GM21360 (cell line): ENCODE measurements around the gene ZNF32.
A peak's percentile ranks its signal among the peaks of the same experiment; 100 is the strongest.
"Not testable (repeated sequence)": the region's sequence is repeated elsewhere in the genome, so short reads cannot be mapped to it uniquely, and the experiment has no call there.

ENCODE experiments used
- ATAC-seq: cut with Tn5 transposase; IDR thresholded peaks from one replicate; pipeline ENCODE4 v1.9.1; 2021; ENCODE audit warnings: mild to moderate bottlenecking, moderate library complexity; ENCODE audit not compliant: unreplicated experiment

The ZNF32 gene

DNA sequence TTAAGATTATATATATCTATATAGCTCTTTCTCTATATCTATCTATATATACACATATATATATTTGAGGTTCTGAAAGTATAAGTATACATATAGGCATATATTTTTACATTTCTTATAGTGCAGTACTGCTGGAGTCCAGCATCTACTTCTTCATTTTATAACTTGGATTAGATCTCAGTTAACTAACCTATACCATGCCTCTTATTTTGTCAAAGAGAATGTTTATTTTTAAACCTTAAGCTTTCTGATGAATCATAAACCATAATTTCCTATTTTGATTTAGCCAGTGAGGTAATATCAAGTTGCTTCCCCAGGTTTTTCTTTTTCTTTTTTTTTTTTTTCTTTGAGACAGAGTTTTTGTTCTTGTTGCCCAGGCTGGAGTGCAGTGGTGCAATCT, 8.1 kb downstream of the ZNF32 start:
- ATAC-seq, result no peak

DNA sequence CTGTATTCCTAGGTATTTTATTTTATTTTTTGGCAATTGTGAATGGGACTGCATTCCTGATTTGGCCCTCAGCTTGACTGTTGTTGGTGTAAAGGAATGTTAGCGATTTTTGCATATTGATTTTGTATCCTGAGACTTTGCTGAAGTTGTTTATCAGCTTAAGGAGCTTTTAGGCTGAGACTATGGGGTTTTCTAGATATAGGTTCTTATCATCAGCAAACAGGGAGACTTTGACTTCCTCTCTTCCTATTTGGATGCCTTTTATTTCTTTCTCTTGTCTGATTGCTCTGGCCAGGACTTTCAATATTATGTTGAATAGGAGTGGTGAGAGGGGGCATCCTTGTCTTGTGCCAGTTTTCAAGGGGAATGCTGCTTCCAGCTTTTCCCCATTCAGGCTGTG, 12.9 kb downstream of the ZNF32 start:
- not testable (repeated sequence) for ATAC-seq

DNA sequence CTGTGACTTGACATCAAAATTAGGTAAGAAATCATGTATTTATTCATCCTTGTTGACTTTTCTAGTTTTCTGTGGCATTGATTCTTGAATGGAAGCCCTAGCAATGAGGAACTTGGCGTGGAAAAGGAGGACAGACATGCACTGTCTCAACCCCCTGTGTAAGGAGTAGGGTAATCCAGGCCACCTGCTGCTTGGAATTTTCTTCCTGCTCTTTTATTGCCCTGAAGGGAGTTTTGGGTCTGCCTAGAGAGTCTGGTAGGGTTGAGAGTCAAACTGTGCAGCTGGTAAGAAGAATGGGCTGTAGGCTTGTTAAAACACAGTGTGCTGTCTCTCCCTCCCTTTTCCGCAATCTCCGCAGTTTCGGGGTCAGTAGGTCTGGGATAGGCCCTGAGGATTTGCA, 19.7 kb downstream of the ZNF32 start:
- no peak for ATAC-seq

DNA sequence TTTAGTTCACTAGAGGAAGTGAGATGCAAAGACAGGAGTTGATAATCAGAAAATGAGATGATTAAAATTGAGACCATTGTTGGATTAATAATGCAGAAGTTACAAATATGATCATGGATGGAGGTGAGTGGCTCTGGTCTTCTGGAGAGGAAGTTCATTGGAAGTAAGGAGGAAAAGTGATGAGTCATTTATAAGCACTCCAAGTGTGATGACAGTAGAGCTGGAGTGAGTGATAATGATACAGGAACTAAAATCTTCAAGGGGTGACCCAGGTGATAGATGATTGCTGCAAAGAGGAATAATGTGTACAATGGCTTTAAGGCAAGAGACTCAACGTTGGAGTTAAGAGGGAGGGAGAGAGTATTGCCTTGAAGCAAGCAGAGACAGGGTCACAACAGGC, 20.7 kb downstream of the ZNF32 start:
- ATAC-seq, result no peak

DNA sequence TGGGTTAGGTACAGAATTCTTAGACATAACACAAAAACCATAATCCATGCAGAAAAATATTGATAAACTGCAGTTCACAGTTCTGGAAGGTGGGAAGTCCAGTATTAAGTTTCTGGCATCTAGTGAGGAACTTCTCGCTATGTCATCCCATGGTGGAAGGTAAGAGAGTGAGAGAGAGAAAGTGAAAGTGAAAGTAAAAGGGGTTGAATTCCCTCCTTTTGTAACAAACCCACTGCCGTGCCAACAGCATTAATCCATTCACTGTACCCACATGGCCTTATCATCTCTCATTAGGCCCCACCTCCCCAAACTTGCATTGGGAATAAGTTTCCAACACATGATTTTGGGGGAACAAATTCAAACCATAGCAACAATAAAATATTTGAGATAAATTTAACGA, 25.3 kb downstream of the ZNF32 start:
- no peak for ATAC-seq

DNA sequence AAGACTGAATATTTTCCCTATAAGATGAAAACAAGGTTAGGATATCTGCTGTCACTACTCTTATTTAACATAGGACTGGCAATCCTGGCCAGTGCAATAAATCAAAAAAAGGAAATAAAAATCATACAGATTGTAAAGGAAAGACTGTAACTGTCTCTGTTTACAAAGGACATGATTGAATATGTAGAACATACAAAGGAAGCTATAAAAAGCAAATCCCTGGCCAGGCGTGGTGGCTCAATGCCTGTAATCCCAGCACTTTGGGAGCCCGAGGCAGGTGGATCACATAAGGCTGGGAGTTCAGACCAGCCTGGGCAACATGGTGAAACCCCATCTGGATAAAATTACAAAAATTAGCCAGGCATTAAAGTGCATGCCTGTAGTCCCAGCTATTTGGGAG, 26.6 kb downstream of the ZNF32 start:
- ATAC-seq, result no peak

DNA sequence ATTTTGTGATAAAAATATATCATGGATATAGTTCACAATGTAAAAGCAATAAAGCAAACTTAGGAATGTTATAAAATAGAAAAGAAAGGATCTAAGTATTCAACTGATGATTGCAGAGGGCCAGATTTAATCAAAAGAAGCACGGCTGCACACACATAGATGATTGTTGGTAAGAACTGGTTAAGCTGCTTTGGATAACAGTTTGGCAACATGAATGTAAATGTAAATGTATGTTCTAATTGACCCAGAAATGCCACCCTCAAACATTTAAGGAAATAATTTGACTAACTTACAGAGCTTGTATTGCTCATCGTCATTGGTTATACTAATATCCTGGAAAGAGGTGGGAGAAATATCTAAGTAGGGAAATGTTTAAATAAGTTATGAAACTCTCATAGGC, 29.3 kb downstream of the ZNF32 start:
- no peak for ATAC-seq

DNA sequence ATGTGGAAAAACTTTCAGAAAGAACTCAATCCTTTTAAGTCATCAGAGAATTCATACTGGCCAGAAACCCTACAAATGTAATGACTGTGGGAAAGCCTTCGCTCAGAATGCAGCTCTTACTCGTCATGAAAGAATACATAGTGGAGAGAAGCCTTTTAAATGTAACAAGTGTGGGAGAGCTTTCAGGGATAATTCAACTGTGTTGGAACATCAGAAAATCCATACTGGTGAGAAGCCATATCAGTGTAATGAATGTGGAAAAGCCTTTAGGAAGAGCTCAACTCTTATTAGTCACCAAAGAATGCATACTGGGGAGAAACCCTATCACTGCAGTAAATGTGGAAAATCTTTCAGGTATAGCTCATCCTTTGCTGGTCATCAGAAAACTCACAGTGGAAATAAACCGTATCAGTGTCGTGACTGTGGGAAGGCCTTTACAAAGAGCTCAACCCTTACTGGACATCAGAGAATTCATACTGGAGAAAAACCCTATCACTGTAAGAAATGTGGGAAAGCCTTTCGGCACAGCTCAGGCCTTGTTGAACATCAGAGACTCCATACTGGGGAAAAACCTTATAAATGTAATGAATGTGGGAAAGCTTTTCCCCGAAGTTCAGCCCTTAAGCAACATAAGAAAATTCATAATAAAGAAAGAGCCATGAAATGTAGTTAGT, 31.8 kb downstream of the ZNF32 start:
- no peak for ATAC-seq

DNA sequence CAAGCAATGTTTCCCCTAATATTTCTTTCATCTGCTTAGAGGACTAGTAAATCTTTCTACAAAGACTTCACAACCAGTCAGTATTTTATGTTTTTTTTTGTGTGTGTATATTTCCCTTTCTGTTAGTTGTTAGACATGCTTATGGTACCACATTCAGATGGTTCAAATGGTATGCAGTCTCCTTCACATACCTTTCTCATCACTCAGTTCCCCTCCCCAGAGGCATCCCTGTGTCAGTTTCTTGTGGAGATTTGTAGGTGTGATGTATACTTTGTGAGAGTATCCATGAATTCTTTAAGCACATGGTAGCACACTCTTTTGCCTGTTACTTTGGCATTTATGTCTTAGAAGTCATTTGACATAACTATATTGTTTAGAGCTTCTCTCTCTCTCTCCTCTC, 38.0 kb downstream of the ZNF32 start:
- no peak for ATAC-seq

DNA sequence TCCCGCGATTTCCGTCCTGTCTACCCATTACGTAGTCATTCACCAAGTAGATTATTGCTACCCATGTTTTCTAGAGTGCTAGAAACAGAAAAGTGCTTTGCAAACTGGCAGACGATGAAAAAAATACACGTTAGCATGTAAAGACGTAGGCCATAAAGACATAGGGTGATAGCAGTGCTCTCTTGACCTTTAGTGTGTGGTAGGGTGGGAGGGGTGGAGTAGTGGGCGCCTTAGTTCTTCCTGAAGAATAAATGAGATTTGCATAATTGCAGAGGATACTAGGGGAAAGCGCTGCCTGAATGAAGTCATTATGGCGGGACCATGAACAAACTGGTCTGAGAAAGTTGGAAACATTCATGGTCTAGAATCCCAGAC, 41.5 kb downstream of the ZNF32 start:
- no peak for ATAC-seq

DNA sequence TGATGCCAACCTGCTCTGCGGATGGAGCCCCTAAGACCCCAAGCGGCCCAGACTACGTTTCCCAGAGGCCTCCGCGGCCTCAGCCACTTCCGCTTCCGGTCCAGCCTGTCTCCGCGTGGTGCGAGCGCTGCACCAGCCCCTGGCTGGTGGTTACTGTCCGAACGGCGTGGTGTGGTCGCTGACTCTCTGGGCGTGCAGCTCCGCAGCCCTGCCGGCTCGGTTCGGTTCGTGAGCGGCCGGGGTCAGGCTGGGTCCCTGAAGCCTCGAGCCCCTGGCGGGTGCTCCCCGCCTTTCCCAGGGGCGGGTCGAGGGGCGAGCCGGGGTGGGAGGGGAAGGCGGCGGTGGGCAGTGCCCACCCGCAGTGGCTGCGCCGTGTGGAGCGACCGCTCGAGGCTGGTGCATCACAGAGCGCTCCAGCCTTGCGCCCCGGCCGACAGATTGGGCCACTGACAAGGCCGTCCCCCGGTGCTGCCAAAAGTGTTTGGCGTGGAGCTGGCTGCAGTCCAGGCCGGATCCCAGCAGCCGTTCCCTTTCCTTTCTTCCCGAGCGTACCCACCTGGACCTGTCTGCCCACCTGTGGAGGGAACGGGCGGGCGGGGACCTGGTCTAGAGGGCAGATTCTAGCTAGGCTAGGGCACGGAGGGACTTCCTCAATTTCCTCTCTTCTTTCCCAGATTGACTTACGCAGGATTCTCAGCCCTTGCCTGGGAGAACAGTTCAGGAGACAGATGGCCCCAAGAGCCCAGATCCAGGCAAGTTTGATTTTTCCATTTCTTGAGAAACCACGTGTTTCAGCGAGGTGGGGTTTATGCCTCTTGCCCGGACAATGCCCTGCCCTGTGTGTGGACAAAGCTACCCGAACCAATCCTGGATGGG, 42.1 kb downstream of the ZNF32 start, which contains the start of gene ZNF485:
ZNF485 (plus strand) TSS at position 116 of the 876 bp plus-strand sequence; CDS start at position 729, 613 bp downstream.
- peak; percentile 96 for ATAC-seq

DNA sequence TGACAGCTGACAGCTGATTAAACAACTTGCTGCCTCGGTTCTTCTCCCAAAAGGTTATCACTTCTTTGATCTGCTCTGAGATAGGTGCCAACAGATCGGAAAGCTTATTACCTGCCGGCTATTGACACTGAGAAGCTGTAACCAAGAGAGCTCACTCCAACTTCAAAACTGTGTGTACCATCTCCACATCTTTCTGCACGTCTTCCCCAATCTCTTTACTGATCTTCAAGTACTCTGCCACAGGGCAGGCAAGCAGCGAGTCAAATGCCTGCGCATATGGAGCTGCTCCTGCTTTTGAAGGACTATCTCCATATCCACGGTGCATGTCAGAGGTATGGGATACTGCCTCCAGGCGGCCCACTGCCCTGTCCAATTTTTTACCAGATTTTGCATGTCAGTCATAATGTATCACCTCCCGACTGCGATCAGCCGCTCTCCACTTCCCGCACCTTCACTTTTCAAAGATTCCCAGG, 42.8 kb downstream of the ZNF32 start:
- ATAC-seq, result no peak

DNA sequence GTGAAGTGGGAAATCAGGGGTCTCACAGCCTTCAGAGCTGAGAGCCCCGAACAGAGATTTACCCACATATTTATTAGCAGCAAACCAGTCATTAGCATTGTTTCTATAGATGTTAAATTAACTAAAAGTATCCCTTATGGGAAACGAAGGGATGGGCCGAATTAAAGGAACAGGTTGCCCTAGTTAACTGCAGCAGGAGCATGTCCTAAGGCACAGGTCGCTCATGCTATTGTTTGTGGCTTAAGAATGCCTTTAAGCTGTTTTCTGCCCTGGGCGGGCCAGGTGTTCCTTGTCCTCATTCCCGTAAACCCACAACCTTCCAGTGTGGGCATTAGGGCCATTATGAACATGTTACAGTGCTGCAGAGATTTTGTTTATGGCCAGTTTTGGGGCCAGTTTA, 47.1 kb downstream of the ZNF32 start:
- not testable (repeated sequence) for ATAC-seq

DNA sequence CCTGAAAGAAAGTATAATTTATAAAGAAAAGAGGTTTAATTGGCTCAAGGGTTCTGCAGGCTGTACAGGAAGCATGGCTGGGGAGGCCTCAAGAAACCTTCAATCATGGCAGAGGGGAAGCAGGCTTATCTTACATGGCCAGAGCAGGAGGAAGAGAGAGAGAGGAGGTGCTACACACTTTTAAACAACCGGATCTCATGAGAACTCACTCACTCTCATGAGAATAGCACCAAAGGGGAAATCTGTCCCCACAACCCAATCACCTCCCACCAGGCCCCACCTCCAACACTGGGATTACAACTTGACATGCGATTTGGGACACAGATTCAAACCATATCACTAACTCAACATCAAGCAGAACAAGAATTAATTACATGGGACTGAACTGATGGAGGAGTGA, 49.3 kb downstream of the ZNF32 start:
- ATAC-seq, result no peak

DNA sequence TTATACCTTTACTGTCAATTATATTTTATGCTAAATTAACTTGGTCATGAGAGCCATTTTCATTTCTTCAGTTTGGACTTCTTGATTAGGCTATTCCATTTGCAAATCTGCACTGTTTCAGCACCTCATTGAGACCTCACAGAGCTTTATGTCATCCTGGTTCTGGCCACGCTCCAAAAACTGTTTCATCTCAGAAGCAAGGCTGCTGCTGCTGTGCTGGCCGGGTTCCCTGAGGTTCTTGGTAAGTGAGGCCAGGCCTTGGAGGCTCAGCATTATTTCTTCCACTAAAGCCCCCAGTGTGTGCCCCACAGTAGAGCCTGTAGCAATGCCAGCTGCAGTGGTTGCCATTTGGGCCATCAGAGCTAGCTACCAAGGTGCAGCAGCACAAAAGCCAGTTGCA, 50.2 kb downstream of the ZNF32 start:
- no peak for ATAC-seq

DNA sequence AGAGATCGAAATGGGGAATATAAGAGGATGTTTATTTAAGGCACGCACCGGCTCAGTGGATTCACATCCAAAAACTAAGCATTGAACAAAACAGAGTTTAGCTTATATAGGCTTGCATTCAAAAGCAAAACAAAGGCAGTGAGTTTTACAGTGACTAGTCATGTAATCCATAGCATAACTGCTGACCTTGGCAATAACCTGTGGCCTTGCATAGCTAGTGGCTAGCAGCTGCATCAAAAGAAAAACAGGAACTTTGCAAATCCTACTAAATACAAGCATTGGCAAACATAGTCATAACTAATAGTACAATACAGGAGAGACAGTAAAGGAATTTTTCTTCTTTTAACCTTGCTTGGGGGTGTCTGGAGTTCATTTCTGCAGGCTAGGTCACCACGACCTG, 52.1 kb downstream of the ZNF32 start:
- ATAC-seq, result no peak

DNA sequence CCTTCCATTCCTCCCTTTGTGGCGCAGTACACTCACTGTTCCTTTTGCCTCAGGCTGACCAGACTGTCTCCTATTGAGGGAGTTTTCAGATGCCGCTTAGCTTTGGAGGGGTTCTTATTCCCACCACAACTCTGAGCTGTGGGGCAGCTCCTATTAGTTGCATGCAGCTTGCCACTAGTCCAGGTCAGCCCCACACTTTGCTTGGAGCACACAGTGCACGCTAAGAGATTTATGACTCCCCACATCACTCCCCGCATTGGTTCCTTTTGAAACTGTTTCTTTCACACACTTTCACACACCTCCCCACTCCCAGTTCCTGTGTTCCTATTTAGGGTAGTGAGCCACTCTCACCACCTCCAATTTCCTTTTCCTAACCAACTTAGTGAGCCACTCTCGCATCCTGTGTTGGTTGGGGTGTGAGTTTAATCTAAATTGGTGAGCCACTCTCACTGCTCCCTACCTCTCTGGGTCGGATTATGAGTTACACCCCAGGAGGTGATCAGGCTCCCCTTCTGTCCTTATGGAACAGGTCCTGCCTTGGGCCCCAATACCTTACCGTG, 52.9 kb downstream of the ZNF32 start:
- ATAC-seq, result peak; percentile 58

DNA sequence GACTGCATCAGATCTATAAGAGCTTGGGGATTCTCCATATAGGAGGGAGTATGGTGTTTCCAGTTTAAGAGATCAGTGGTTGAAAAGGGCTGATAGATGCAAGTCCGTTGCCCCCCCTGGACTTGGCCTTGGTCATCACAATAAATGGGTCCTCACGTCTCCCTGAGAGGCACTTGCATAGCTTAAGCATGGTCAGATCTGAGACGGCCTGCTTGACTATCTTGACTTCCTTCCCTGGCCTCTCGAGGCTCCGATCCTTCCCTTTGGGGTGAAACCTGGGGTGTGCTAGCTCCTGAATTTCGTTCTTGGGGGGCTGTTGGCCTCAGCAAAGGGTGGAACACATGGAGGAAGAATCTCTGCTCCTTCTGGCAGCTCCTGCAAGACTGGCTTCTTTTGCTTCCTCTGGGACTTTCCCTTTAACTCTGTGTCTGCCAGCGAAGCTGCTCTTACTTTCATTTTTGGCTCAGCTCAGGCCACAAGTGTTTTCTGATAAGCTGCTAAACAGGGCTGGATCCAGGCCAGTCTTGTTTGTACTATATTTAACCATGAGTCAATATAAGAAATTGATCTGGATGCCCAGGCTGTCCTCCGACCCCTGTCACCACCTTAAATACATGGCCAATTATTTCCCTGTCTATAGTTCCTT, 53.6 kb downstream of the ZNF32 start:
- peak; percentile 94 for ATAC-seq
